Mesodermal cell (in vitro differentiated cells): ENCODE measurements around the gene HYPK.
"Not testable (repeated sequence)": the region's sequence is repeated elsewhere in the genome, so short reads cannot be mapped to it uniquely, and the experiment has no call there.

ENCODE experiments used
- H3K27ac ChIP-seq: 2 replicates; pipeline ENCODE4 v1.7.0; 2013; ENCODE audit warnings: mild to moderate bottlenecking, low read depth, low read length, moderate library complexity; ENCODE audit not compliant: severe bottlenecking
- H3K36me3 ChIP-seq: 2 replicates; pipeline ENCODE4 v1.7.1; 2013; ENCODE audit warnings: mild to moderate bottlenecking, low read length, moderate library complexity; ENCODE audit not compliant: control insufficient read depth, insufficient read depth
- H3K4me1 ChIP-seq: one replicate; pipeline ENCODE4 v1.7.1; 2013; ENCODE audit warnings: mild to moderate bottlenecking, low read length; ENCODE audit not compliant: insufficient read depth, control insufficient read depth, poor library complexity, severe bottlenecking
- H3K4me3 ChIP-seq: 2 replicates; pipeline ENCODE4 v1.7.0; 2013; ENCODE audit warnings: low read length, control low read depth, mild to moderate bottlenecking; ENCODE audit not compliant: insufficient read depth, poor library complexity, severe bottlenecking; ENCODE audit errors: extremely low read depth
- H3K9me3 ChIP-seq: 2 replicates; pipeline ENCODE4 v1.7.1; 2013; ENCODE audit warnings: mild to moderate bottlenecking, low read length, moderate library complexity; ENCODE audit not compliant: control insufficient read depth
- WGBS, 2 experiments: methylation state at CpG; one replicate each; pipeline ENCODE4 v1.1.5; 2013; ENCODE audit warnings: missing lambda C conversion rate in 2 of 2; ENCODE audit not compliant: insufficient coverage in 2 of 2; 5-methylcytosine and 5-hydroxymethylcytosine counted together

Gene HYPK

GRCh38 chr15:43796566-43796965, 3.8 kb upstream of the HYPK start:
- peaks cover 6% of the 10 kb centered on the region for H3K9me3 ChIP-seq
- H3K27ac ChIP-seq = peak overlapping the region; percentile 10
- peaks cover 40% of the 10 kb centered on the region for H3K4me1 ChIP-seq
- peaks cover 74% of the 10 kb centered on the region for H3K36me3 ChIP-seq
- WGBS, 2 experiments = 95% methylated on average over 2 of the region's 3 CpGs; no CpG with 5 or more reads in 1 of the 2 experiments
- H3K4me3 ChIP-seq = no peak overlapping the region

GRCh38 chr15:43799209-43799944, 1.0 kb upstream of the HYPK start:
- Histone ChIP-seq H3K27ac (no peak overlapping the region), H3K36me3 (peaks cover 83% of the 10 kb centered on the region)
- WGBS, 2 experiments = 94 to 96% methylated on average over 11 to 15 of the region's 16 CpGs

DNA sequence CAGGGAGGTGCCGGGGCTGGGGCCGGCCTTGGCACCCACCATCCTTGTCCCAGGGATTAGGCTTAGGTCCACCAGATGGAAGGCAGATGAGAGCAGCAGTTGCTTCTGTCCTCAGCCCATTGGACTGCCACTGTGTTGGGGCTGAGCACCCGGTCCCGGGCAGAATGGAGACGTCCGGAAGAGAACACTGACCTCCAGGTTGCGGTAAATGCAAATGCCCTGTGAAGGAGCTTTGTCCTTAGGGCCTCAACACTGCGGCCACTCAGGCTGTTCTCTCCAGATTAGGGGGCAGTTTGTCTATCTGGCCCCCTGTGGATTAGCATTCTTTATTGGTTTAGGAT, 484 bp upstream of the HYPK start, which contains the start of gene SERINC4:
Gene SERINC4 (minus strand): TSS at position 276 of the 341 bp plus-strand sequence. CDS start 234 bp downstream, at position 42.
- Histone ChIP-seq H3K36me3 (peaks cover 84% of the 10 kb centered on the region), H3K27ac (peak within 1 kb of the TSS; percentile 85), H3K4me1 (peaks cover 25% of the 10 kb centered on the region), H3K9me3 (peaks cover 6% of the 10 kb centered on the region), H3K4me3 (peak within 1 kb of the TSS; percentile 90)
- WGBS, 2 experiments = 98 to 99% methylated on average over 8 of the region's 8 CpGs

More at GRCh38 chr15:43799209-43799944, 1.0 kb upstream of the HYPK start:
- peaks cover 6% of the 10 kb centered on the region for H3K9me3 ChIP-seq
- H3K4me3 ChIP-seq = no peak overlapping the region
- peaks cover 30% of the 10 kb centered on the region for H3K4me1 ChIP-seq

DNA sequence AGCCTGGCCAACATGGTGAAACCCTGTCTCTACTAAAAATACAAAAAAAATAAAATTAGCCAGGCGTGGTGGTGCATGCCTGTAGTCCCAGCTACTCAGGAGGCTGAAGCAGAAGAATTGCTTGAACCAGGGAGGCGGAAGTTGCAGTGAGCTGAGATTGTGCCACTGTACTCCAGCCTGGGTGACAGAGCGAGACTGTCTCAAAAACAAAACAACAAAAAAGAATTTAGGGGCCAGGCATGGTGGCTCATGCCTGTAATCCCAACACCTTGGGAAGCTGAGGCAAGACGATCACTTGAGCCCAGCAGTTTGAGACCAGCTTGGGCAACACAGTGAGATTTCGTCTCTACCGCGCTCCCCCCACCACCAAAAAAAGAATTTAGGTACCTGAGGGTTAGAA, 2.3 kb downstream of the HYPK start:
- H3K36me3 ChIP-seq = peaks cover 81% of the 10 kb centered on the region
- H3K4me3 ChIP-seq, H3K27ac ChIP-seq, H3K4me1 ChIP-seq, H3K9me3 ChIP-seq: not testable (repeated sequence)
- 96% methylated on average over 4 of the region's 7 CpGs for WGBS, 2 experiments

- H3K27ac ChIP-seq = no peak overlapping the region
- H3K4me1 ChIP-seq = no peaks in the 10 kb centered on the region
- WGBS, 2 experiments = 88 to 96% methylated on average over 3 to 4 of the region's 5 CpGs
- H3K9me3 ChIP-seq = no peaks in the 10 kb centered on the region
- no peak overlapping the region for H3K4me3 ChIP-seq
- peaks cover 96% of the 10 kb centered on the region for H3K36me3 ChIP-seq
Measured at GRCh38 chr15:43808435-43808950, 8.1 kb downstream of the HYPK start.

GRCh38 chr15:43808960-43809678, 8.7 kb downstream of the HYPK start:
- 96 to 100% methylated on average over 3 of the region's 6 CpGs for WGBS, 2 experiments
- Histone ChIP-seq H3K4me3 (no peak overlapping the region), H3K4me1 (no peaks in the 10 kb centered on the region), H3K9me3 (no peaks in the 10 kb centered on the region), H3K27ac (no peak overlapping the region), H3K36me3 (peaks cover 97% of the 10 kb centered on the region)

DNA sequence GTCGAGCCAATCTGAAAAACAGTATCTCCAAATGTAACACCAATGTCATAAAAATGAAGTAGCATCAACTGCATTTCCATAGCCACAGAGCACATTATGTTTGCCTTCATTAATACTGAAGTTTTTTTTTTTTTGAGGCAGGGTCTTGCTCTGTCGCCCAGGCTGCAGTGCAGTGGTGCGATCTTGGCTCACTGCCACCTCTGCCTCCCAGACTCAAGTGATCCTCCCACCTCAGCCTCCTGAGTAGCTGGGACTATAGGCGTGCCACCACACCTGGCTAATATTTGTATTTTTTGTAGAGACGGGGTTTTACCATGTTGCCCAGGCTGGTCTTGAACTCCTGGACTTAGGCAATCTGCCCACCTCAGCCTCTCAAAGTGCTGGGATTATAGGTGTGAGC, 14.7 kb downstream of the HYPK start:
- WGBS, 2 experiments = 93 to 94% methylated on average over 2 to 3 of the region's 5 CpGs
- H3K36me3 ChIP-seq = peaks cover 82% of the 10 kb centered on the region

GRCh38 chr15:43821505-43821904, 21.1 kb downstream of the HYPK start:
- Histone ChIP-seq H3K4me1 (no peaks in the 10 kb centered on the region), H3K36me3 (peaks cover 20% of the 10 kb centered on the region), H3K9me3 (peaks cover 3% of the 10 kb centered on the region), H3K27ac (no peak overlapping the region), H3K4me3 (no peak overlapping the region)
- WGBS, 2 experiments = 100% methylated on average over 1 of the region's 3 CpGs; no CpG with 5 or more reads in 1 of the 2 experiments

More for the DNA sequence above, 14.7 kb downstream of the HYPK start:
- H3K4me1 ChIP-seq, H3K27ac ChIP-seq, H3K4me3 ChIP-seq, H3K9me3 ChIP-seq: not testable (repeated sequence)

DNA sequence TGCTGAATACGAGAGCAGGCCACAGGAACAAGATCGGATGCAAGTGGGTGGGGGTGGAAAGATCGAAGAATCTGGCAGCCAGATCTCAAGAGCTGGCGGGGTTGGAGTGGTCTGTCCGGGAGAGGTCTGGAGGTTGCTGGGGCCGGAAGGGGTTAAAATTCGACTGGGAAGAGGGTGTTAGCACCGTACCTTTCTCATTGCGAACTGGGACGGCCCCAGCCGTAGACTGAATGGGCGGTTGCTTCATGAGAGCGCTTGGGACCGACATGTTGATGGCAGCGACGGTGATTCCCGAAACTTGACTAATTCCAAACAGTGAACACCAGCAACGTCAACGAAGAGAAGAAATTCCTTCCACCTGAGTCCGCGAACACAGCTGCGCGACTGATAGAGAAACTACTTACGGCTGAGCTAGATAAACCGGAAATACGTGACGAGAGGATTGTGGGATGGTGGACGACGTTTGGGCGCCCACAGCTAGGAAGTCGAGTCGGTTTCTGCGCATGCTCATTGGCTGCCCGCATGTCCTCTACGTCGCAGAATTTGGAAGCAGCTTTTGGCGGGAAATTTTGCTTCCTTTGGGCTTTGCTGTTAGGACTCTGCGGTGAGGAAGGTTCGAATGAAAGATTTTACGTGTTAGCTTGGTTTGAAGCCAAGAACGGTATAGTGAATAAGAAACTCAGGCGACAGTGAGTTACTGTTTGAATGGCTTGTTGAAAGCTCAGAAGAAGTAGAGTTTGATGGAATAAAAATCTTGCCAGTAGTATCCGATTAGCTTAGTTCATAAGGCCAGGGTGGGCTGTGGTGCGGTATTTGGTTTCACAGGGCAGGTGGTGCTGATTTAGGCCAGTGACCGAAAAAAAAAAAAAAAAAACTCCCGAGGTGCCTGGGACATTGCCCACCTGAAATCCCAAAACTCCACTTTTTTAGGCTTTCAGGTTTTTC, 24.2 kb downstream of the HYPK start, which contains the start of gene MFAP1:
Gene MFAP1 (minus strand): TSS at position 389 of the 945 bp plus-strand sequence. CDS start 121 bp downstream, at position 268.
- WGBS, 2 experiments = 8 to 12% methylated on average over 40 to 45 of the region's 46 CpGs
- Histone ChIP-seq H3K27ac (peak within 1 kb of the TSS; percentile 90), H3K9me3 (peaks cover 3% of the 10 kb centered on the region)

DNA sequence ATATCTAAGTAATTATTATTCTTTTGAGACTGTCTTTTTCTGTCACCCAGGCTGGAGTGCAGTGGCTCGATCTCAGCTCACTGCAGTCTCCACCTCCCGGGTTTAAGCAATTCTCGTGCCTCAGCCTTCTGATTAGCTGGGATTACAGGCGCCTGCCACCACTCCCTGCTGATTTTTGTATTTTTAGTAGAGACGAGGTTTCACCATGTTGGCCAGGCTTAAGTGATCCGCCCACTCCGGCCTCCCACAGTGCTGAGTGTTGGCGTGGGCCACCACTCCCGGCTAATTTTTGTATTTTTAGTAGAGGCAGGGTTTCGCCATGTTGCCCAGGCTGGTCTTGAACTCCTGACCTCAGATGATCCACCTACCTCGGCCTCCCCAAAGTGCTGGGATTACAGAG, 24.9 kb downstream of the HYPK start:
- not testable (repeated sequence) for H3K9me3 ChIP-seq, H3K36me3 ChIP-seq, H3K27ac ChIP-seq, H3K4me1 ChIP-seq, H3K4me3 ChIP-seq
- 86 to 89% methylated on average over 9 to 11 of the region's 11 CpGs for WGBS, 2 experiments

More for the DNA sequence above, 24.2 kb downstream of the HYPK start, which contains the start of gene MFAP1:
- H3K36me3 ChIP-seq = peaks cover 3% of the 10 kb centered on the region
- H3K4me1 ChIP-seq = no peaks in the 10 kb centered on the region
- H3K4me3 ChIP-seq = peak within 1 kb of the TSS; percentile 80
